Natural killer cell (primary cell): Measurements from ENCODE around the gene CERS4. TPM values are rescaled to one million over a fixed set of nuclear protein-coding genes. Genes with fewer than 3 reads are reported as not detected.
"Not testable (repeated sequence)": the region's sequence is repeated elsewhere in the genome, so short reads cannot be mapped to it uniquely, and the experiment has no call there.

Source experiments
- ATAC-seq, 3 donors: fragments of 150-1000 bp in 2 of 3; fragments of 200-7000 bp in 1 of 3; cut with Tn5 transposase; 1 replicate in 1 of 3; 2 replicates in 2 of 3; pipeline ENCODE4 v1.10.0; 2021; ENCODE audit warnings: mild to moderate bottlenecking in 2 of 3, moderate library complexity in 2 of 3
- DNase-seq, 2 donors: peaks; one replicate each; pipeline versions ENCODE4 v3.0.0 to v3.0.0-alpha.2; 2013 to 2021; ENCODE audit warnings: mixed read lengths in 1 of 2
- H3K27ac ChIP-seq: one replicate; pipeline ENCODE4 v1.5.1; 2013; ENCODE audit warnings: mild to moderate bottlenecking, low read length
- H3K27me3 ChIP-seq: one replicate; pipeline ENCODE4 v1.6.1; 2013; ENCODE audit warnings: low read length; ENCODE audit not compliant: control insufficient read depth, insufficient read depth
- H3K36me3 ChIP-seq: one replicate; pipeline ENCODE4 v1.6.1; 2013; ENCODE audit warnings: low read length; ENCODE audit not compliant: control insufficient read depth, insufficient read depth
- H3K4me1 ChIP-seq: one replicate; pipeline ENCODE4 v1.6.1; 2013; ENCODE audit warnings: low read length; ENCODE audit not compliant: control insufficient read depth, insufficient read depth
- H3K4me3 ChIP-seq: one replicate; pipeline ENCODE4 v1.5.1; 2013; ENCODE audit warnings: low read length
- H3K9me3 ChIP-seq: one replicate; pipeline ENCODE4 v1.6.1; 2013; ENCODE audit warnings: low read length; ENCODE audit not compliant: control insufficient read depth, insufficient read depth
- H3K27ac Mint-ChIP-seq, 2 donors: one replicate each; pipeline ENCODE4 v1.8.0; 2022; ENCODE audit warnings: mild to moderate bottlenecking in 2 of 2, mixed read lengths in 2 of 2, moderate library complexity in 1 of 2
- H3K27me3 Mint-ChIP-seq, 2 donors: one replicate each; pipeline ENCODE4 v1.8.0; 2022; ENCODE audit warnings: low read depth in 2 of 2, mixed read lengths in 2 of 2
- H3K36me3 Mint-ChIP-seq: one replicate; pipeline ENCODE4 v1.8.0; 2022; ENCODE audit warnings: mixed read lengths
- H3K4me1 Mint-ChIP-seq, 2 donors: one replicate each; pipeline ENCODE4 v1.8.0; 2022; ENCODE audit warnings: mixed read lengths in 2 of 2
- H3K4me3 Mint-ChIP-seq: one replicate; pipeline ENCODE4 v1.8.0; 2022; ENCODE audit warnings: mild to moderate bottlenecking, moderate library complexity, mixed read lengths
- H3K9me3 Mint-ChIP-seq, 2 donors: one replicate each; pipeline ENCODE4 v1.8.0; 2022; ENCODE audit warnings: mixed read lengths in 2 of 2
- WGBS: methylation state at CpG from one replicate; pipeline ENCODE4 v1.1.7; 2013; ENCODE audit warnings: missing lambda C conversion rate; ENCODE audit not compliant: insufficient coverage; 5-methylcytosine and 5-hydroxymethylcytosine counted together
- intact Hi-C: fragments of 100-400 bp; cut with micrococcal nuclease; formaldehyde crosslinking; loops from one replicate; pipeline ENCODE4 v1.14.2; 2022
- total RNA-seq, 4 donors: library from RNA; stranded (reverse); fragments of 120-200 nt in 1 of 4; gene quantifications; one replicate each; pipeline versions ENCODE4 v1.2.3 to v1.2.4, GENCODE V29; 2013 to 2022
- TF ChIP-seq, protein P1 (sequence below): fragments of 200-600 bp; IDR thresholded peaks from one replicate; pipeline ENCODE4 v1.8.0; 2022; ENCODE audit warnings: antibody characterized with exemption

Gene CERS4
- total RNA-seq, 3 donors from 2014 or later (not counting 1 experiment from before 2014, with no cell fraction given) = 50.0 to 70.8 (median 69.8) TPM

DNA sequence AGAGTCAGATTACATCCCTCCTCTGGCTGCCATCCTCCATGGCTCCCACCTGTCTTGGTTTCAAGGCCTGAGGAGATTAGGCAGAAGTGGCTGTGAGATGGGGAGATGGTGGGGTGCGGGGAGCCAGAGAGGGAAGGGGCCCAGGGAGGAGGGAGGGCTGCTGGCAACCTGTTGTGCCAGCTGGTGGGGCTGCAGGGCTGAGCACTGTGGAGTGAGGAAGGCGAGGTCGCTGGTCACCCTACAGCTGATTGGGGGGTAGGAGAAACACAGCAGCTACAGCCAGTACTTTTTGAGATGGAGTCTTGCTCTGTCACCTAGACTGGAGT is 50.7 kb downstream of the CERS4 start:
- TF ChIP-seq, protein P1, sequence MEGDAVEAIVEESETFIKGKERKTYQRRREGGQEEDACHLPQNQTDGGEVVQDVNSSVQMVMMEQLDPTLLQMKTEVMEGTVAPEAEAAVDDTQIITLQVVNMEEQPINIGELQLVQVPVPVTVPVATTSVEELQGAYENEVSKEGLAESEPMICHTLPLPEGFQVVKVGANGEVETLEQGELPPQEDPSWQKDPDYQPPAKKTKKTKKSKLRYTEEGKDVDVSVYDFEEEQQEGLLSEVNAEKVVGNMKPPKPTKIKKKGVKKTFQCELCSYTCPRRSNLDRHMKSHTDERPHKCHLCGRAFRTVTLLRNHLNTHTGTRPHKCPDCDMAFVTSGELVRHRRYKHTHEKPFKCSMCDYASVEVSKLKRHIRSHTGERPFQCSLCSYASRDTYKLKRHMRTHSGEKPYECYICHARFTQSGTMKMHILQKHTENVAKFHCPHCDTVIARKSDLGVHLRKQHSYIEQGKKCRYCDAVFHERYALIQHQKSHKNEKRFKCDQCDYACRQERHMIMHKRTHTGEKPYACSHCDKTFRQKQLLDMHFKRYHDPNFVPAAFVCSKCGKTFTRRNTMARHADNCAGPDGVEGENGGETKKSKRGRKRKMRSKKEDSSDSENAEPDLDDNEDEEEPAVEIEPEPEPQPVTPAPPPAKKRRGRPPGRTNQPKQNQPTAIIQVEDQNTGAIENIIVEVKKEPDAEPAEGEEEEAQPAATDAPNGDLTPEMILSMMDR = no peak
- Histone ChIP-seq H3K4me3 (no peak overlapping the region), H3K36me3 (peaks cover 32% of the 10 kb centered on the region), H3K27me3 (no peaks in the 10 kb centered on the region), H3K4me1 (peaks cover 4% of the 10 kb centered on the region), H3K27ac (no peak overlapping the region), H3K9me3 (no peaks in the 10 kb centered on the region)
- DNase-seq (no peak), ATAC-seq (no peak)
- no peaks in the 10 kb centered on the region for H3K36me3 Mint-ChIP-seq
- no peaks in the 10 kb centered on the region for H3K9me3 Mint-ChIP-seq
- H3K27ac Mint-ChIP-seq = no peak overlapping the region
- H3K27me3 Mint-ChIP-seq = no peaks in the 10 kb centered on the region
- H3K4me1 Mint-ChIP-seq = peaks cover 0 to 20% of the 10 kb centered on the region in 2 donors
- 97% methylated on average over 3 of the region's 3 CpGs for WGBS
- H3K4me3 Mint-ChIP-seq = no peak overlapping the region
- intact Hi-C loops = no loop called here

DNA sequence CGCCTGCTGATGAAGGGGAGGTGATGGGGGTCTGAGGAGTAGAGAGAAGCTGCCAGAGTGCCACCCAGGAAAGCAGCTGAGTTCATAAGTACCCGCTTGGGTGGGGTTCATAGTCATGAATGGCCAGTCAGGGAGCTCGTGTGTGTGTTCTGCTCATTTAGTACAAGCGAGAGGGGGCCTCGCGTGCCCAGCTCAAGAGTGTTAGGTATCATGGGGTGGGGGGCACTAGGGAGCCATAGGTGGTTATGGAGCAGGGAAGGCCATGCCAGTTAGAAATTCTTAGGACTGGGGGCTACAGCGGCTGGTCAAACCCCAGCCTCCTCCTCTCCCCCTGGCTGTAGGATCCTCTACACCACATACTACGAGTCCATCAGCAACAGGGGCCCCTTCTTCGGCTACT is 52.2 kb downstream of the CERS4 start:
- Histone ChIP-seq H3K9me3 (no peaks in the 10 kb centered on the region), H3K27ac (no peak overlapping the region), H3K4me3 (no peak overlapping the region), H3K27me3 (no peaks in the 10 kb centered on the region), H3K36me3 (peaks cover 21% of the 10 kb centered on the region), H3K4me1 (peaks cover 4% of the 10 kb centered on the region)
- Mint-ChIP-seq H3K4me3 (no peak overlapping the region), H3K27me3 (no peaks in the 10 kb centered on the region), H3K27ac (no peak overlapping the region), H3K36me3 (no peaks in the 10 kb centered on the region), H3K4me1 (peaks cover 0 to 20% of the 10 kb centered on the region in 2 donors), H3K9me3 (no peaks in the 10 kb centered on the region)
- intact Hi-C loops = no loop called here
- WGBS = 95% methylated on average over 9 of the region's 9 CpGs
- no peak for DNase-seq
- ATAC-seq = no peak
- TF ChIP-seq, protein P1 = no peak

DNA sequence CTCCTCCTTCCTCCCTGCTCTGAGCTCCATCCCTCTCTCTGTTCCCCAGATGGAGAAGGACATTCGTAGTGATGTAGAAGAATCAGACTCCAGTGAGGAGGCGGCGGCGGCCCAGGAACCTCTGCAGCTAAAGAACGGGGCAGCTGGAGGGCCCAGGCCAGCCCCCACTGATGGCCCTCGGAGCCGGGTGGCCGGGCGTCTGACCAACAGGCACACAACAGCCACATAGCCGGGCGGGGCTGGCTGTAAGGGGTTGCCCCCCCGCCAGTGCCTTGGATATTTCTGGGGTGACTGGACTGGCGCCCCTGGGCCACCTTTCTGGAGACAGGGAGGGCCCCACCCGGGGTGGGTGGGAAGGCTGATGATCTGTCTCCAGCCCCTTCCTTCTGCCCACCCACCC is 52.7 kb downstream of the CERS4 start:
- DNase-seq = no peak
- no peak overlapping the region for H3K27ac Mint-ChIP-seq
- Histone ChIP-seq H3K9me3 (no peaks in the 10 kb centered on the region), H3K4me3 (no peak overlapping the region), H3K27ac (no peak overlapping the region), H3K4me1 (peaks cover 4% of the 10 kb centered on the region), H3K27me3 (no peaks in the 10 kb centered on the region), H3K36me3 (peaks cover 16% of the 10 kb centered on the region)
- H3K4me3 Mint-ChIP-seq = no peak overlapping the region
- intact Hi-C loops = no loop called here
- peaks cover 0 to 20% of the 10 kb centered on the region in 2 donors for H3K4me1 Mint-ChIP-seq
- TF ChIP-seq, protein P1 = no peak
- no peaks in the 10 kb centered on the region for H3K36me3 Mint-ChIP-seq
- WGBS = 84% methylated on average over 14 of the region's 14 CpGs
- no peaks in the 10 kb centered on the region for H3K27me3 Mint-ChIP-seq
- ATAC-seq = no peak
- no peaks in the 10 kb centered on the region for H3K9me3 Mint-ChIP-seq

DNA sequence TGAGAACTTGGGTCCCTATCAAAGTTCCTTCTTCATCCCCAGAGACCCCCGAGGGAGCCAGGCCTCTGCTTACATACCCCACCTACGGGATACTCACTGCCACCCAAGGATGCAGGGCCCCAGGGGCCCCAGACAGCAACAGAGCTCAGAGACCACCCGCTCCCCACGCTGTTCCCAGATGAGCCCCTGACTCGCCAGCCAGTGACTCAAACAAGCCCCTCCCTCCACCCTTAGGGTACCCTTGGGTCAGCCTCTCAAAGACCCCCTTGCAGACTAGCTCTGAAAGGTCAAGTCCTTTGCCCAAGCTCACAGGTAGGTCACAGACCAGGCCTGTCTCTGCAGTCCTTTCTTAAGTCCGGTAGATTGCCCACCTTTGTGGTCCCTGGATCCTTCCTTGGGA is 53.3 kb downstream of the CERS4 start:
- DNase-seq (no peak), ATAC-seq (no peak)
- peaks cover 4% of the 10 kb centered on the region for H3K4me1 ChIP-seq
- H3K4me1 Mint-ChIP-seq = peaks cover 0 to 20% of the 10 kb centered on the region in 2 donors
- H3K36me3 ChIP-seq = peaks cover 10% of the 10 kb centered on the region
- H3K27ac Mint-ChIP-seq = no peak overlapping the region
- no peak overlapping the region for H3K4me3 ChIP-seq
- intact Hi-C loops = no loop called here
- H3K9me3 ChIP-seq = no peaks in the 10 kb centered on the region
- no peak overlapping the region for H3K4me3 Mint-ChIP-seq
- no peaks in the 10 kb centered on the region for H3K36me3 Mint-ChIP-seq
- H3K27me3 Mint-ChIP-seq = no peaks in the 10 kb centered on the region
- WGBS = 96% methylated on average over 6 of the region's 6 CpGs
- no peaks in the 10 kb centered on the region for H3K9me3 Mint-ChIP-seq
- TF ChIP-seq, protein P1 = no peak
- no peak overlapping the region for H3K27ac ChIP-seq
- no peaks in the 10 kb centered on the region for H3K27me3 ChIP-seq

DNA sequence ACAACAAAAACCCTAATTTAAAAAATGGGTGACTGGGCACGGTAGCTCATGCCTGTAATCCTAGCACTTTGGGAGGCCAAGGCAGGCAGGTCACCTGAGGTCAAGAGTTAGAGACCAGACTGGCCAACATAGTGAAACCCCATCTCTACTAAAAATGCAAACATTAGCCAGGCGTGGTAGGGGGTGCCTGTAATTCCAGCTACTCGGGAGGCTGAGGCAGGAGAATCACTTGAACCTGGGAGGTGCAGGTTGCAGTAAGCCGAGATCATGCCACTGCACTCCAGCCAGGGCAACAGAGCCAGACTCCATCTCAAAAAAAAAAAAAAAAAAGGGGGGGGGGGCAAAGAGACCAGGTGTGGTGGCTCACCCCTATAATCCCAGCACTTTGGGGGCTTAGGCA is 55.1 kb downstream of the CERS4 start:
- H3K4me1 ChIP-seq = peaks cover 10% of the 10 kb centered on the region
- WGBS = 87% methylated on average over 3 of the region's 4 CpGs
- ATAC-seq, H3K36me3 ChIP-seq, H3K27me3 ChIP-seq, H3K9me3 ChIP-seq, H3K27ac ChIP-seq, H3K4me3 ChIP-seq, H3K9me3 Mint-ChIP-seq, H3K4me3 Mint-ChIP-seq, H3K36me3 Mint-ChIP-seq, H3K27me3 Mint-ChIP-seq, intact Hi-C loops, DNase-seq: not testable (repeated sequence)
- Mint-ChIP-seq H3K4me1 (peaks cover 8 to 28% of the 10 kb centered on the region in 2 donors), H3K27ac (peak overlapping the region in 1 of 2 donors; percentile 8)
